NB4 (cell line): ENCODE data around the gene RTL9.

Experiments
- MYC ChIP-seq: IDR thresholded peaks from 2 replicates; pipeline ENCODE4 v1.6.1; 2011; ENCODE audit warnings: low read depth, low read length
- POLR2A ChIP-seq: IDR thresholded peaks from 2 replicates; pipeline ENCODE4 v1.6.1; 2011; ENCODE audit warnings: mild to moderate bottlenecking; ENCODE audit not compliant: insufficient read length; ENCODE audit errors: extremely low read depth
- TF ChIP-seq, protein P1 (sequence below): IDR thresholded peaks from one replicate; pipeline ENCODE4 v1.5.1; 2012; ENCODE audit warnings: low read depth, low read length

DNA sequence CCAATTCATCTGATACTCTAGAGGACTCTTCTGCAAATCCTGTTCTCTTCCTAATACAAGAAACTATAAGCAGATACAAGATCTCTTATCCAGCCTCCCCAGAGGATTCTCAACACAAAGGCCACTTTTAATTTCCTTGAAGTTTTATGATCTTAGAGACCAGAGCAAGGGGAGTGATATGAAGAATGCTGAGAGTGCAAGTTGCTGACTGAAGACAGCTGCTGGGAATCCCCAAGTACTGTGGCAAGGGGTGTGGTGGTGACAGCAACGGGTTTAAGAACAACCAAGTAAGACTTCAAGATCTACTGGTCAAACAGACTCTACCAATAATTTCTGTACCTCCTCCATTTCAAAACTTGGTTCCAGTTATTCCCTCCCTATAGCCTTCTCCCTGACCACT lies 47.8 kb upstream of the RTL9 start:
- TF ChIP-seq, protein P1, sequence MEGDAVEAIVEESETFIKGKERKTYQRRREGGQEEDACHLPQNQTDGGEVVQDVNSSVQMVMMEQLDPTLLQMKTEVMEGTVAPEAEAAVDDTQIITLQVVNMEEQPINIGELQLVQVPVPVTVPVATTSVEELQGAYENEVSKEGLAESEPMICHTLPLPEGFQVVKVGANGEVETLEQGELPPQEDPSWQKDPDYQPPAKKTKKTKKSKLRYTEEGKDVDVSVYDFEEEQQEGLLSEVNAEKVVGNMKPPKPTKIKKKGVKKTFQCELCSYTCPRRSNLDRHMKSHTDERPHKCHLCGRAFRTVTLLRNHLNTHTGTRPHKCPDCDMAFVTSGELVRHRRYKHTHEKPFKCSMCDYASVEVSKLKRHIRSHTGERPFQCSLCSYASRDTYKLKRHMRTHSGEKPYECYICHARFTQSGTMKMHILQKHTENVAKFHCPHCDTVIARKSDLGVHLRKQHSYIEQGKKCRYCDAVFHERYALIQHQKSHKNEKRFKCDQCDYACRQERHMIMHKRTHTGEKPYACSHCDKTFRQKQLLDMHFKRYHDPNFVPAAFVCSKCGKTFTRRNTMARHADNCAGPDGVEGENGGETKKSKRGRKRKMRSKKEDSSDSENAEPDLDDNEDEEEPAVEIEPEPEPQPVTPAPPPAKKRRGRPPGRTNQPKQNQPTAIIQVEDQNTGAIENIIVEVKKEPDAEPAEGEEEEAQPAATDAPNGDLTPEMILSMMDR, result no peak
- TF ChIP-seq POLR2A (no peak), MYC (no peak)
